KBM-7 (cell line): ENCODE measurements around the gene ABCC4.

Experiments
- DNase-seq: peaks from one replicate; pipeline ENCODE4 v3.0.0-alpha.2; 2015
- in situ Hi-C: fragments of 300-500 bp; cut with MboI; formaldehyde crosslinking; loops from 2 replicates; pipeline ENCODE4 v1.14.3; 2020; ENCODE audit warnings: low sequenced_read_pairs, low pct_unique_long_range_greater_than_20kb, mixed read lengths

Gene ABCC4, protein sequence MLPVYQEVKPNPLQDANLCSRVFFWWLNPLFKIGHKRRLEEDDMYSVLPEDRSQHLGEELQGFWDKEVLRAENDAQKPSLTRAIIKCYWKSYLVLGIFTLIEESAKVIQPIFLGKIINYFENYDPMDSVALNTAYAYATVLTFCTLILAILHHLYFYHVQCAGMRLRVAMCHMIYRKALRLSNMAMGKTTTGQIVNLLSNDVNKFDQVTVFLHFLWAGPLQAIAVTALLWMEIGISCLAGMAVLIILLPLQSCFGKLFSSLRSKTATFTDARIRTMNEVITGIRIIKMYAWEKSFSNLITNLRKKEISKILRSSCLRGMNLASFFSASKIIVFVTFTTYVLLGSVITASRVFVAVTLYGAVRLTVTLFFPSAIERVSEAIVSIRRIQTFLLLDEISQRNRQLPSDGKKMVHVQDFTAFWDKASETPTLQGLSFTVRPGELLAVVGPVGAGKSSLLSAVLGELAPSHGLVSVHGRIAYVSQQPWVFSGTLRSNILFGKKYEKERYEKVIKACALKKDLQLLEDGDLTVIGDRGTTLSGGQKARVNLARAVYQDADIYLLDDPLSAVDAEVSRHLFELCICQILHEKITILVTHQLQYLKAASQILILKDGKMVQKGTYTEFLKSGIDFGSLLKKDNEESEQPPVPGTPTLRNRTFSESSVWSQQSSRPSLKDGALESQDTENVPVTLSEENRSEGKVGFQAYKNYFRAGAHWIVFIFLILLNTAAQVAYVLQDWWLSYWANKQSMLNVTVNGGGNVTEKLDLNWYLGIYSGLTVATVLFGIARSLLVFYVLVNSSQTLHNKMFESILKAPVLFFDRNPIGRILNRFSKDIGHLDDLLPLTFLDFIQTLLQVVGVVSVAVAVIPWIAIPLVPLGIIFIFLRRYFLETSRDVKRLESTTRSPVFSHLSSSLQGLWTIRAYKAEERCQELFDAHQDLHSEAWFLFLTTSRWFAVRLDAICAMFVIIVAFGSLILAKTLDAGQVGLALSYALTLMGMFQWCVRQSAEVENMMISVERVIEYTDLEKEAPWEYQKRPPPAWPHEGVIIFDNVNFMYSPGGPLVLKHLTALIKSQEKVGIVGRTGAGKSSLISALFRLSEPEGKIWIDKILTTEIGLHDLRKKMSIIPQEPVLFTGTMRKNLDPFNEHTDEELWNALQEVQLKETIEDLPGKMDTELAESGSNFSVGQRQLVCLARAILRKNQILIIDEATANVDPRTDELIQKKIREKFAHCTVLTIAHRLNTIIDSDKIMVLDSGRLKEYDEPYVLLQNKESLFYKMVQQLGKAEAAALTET (N-terminal part only)

DNA sequence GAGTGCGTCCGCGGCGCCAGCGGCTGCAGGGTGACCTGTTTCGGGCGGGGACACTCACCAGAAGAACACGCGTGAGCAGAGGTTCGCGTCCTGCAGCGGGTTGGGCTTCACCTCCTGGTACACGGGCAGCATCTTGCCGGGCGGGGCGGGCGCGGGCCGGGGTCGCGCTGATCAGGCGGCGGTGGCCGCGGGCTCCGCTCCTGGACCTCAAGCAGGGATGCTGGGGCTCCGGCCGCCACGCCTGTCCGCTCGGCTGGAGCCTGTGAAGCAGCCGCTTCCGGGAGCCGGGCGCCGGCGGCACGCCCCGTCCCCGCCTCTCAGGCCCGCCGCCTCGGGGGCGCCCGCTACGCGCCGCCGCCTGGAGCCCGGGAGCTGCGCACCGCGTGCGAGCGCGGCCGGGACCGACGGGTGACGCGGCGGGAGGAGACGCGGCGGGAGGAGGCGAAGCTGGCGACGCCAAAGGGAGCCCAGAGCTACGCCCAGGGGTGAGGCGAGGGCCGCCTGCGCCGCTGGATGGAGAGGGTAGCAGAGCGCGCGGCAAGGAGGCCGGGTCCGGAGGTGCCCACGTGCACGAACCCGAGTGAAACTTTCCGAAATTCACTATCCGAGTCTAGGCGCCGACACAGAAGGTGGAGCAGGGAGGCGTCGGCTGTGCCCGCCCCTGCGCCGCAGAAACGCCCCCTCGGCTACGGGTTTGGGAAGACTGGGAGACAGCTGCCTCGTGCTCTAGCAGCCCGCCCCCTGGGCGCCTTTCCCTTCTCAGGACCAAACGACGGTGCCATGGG, at the start of gene ABCC4:
TSS of gene ABCC4 (minus strand) at position 269 of the 785 bp plus-strand sequence. CDS start at position 132, 137 bp downstream.
- peak; percentile 87 for DNase-seq
- in situ Hi-C loops: no loop called here

DNA sequence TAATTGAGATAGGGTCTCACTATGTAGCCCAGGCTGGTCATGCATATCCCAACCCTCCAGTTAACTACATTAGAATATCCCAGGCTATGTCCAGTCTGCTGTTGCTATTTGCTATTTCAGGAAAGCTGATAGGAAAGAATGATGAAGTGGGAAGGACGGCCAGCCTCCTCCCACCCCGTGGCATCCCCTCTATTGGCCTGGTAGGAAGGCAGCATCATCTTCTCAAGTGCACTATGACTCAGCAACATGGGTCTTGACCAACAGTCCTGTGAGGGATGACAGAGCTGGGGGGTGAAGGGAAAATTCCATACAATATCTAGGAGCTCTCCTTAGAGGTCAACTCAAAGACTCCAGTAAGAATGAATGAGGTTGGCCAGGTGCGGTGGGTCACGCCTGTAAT, 48.0 kb upstream of the ABCC4 start:
- in situ Hi-C loops: no loop called here
- DNase-seq: no peak

DNA sequence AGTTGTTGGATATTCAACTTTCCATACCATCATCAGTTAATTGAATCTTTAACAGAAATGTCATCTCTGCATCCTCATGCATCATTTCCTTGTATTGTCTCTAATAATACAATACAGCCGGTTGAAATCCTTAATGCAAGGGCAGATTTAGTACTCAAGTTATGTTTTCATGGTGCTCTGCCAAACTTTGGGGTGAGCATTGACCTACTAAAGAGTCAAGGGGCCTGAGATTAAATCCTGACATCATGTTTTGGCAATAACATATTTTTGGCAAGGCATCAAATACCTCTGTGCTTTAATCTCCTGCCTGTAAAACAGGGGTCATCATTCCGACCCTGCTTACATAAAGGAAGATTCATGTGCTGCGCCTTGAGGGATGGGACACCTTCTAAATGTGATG, 42.7 kb upstream of the ABCC4 start:
- in situ Hi-C loops: no loop called here
- DNase-seq: no peak

DNA sequence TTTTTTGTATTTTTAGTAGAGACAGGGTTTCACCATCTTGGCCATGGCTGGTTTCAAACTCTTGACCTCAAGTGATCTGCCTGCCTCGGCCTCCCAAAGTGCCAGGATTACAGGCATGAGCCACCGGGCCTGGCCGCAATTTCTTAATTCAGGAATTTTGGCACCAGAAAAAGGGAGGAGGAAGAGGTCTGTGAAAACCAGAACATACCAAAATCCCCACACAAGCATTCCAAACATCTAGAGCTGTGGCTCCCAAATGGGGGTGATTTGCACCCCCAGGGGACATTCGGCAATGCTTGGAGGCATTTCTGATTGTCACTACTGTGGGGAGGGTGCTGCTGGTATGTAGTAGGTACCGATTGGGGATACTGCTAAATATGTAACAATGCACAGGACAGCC, 40.2 kb upstream of the ABCC4 start:
- no peak for DNase-seq
- in situ Hi-C loops: no loop called here

DNA sequence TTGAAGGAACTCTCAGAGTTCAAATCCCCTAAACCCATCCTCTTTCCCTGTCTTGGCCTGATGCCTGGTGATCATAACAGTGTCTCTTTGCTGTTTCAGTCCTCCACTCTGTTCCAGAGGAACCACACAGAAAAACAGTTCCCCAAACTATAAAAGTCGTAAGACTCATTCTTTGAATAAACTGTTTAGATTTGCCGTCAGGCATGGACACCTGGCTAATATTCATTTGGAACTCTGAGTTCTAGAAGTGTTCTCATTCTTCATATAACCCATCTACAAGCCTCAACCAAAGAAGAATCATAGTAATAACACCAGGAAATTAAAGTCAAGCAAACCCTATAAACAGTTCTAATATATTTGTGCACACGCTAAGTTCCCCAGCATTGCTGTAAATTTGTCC, 37.7 kb upstream of the ABCC4 start:
- no peak for DNase-seq
- in situ Hi-C loops: no loop called here

DNA sequence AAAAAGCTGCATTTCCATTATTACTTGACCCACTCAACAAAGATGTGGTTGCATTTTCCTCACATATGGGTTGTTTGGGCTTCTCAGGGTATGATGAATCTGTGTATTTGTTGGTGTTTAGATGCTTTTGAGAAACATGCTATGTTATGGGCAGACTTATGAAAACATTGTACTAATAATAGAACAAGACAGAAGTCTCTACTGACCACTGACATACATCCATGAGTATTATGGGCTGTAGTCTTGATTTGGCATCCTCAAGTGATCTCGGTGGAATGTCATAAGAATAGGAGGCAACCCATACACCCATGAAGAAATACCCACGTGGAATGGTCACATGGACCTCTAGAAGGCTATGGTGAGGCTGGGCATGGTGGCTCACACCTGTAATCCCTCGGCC, 36.3 kb upstream of the ABCC4 start:
- DNase-seq: no peak
- in situ Hi-C loops: no loop called here

DNA sequence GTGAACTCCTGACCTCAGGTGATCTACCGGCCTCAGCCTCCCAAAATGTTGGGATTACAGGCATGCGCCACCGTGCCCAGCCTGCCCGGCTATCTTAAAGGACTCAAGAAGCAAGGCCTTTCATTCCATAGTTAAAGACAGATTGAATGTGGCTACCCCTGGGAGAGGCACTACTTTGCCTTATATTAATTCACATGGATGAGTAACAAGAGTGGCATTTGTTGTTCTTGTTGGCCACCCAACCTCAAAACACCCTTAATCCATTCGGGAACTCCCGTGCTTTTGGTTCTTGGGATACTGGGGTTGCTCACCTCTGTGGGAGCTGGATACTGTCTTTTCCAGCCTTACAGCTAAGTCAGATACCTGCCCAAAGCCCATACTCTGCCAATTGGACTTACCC, 34.4 kb upstream of the ABCC4 start:
- in situ Hi-C loops: no loop called here
- no peak for DNase-seq

DNA sequence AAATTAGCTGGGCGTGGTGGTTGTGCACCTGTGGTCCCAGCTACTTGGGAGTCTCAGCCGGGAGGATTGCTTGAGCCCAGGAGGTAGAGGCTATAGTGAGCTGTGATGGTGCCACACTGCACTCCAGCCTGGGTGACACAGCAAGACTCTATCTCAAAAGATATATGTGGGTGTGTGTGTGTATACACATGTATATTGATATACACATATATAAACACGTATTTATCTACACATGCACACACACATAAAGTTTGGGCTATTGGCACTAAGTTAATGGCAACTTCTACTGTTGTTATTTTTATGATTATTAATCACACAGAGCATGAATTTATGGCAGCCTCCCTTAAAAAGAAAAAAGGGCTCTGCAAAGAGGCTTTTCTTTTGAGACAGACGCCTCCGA, 27.1 kb upstream of the ABCC4 start:
- no peak for DNase-seq
- in situ Hi-C loops: no loop called here

DNA sequence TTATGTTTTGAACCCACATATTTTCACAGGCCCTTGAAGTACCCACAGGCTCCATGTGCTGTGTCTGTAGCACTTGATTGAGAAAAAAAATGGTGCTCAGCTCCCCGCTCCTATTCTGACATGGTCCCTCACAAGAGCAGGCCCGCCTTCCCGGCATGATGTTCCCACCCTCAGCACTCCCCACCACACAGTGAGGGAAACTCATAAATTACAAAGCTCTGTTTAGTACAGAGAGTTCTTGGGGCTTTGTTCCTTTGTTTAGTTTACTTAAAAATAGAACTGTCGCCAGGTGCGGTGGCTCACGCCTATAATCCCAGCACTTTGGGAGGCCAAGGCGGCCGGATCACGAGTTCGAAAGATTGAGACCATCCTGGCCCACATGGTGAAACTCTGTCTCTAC, 25.9 kb upstream of the ABCC4 start:
- in situ Hi-C loops: no loop called here
- no peak for DNase-seq

DNA sequence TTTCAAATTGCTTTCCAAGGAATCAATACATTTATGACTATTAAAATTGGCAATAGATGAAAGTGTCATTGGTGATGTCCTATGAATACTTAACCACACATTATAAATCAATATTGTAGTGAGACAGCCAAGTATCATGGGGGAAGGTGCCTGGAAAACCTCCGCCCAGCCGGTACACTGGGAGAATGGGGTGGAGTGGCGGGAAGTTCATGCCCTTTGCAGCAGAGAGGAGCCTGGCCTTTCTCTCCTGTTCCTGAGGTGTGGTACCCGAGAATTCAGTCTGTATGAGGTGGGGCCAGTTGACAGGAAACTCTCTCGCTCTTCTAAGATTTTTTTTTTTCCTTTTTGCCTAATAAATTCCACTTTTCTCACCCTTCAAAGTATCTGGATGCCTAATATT, 25.4 kb upstream of the ABCC4 start:
- in situ Hi-C loops: no loop called here
- DNase-seq: no peak

DNA sequence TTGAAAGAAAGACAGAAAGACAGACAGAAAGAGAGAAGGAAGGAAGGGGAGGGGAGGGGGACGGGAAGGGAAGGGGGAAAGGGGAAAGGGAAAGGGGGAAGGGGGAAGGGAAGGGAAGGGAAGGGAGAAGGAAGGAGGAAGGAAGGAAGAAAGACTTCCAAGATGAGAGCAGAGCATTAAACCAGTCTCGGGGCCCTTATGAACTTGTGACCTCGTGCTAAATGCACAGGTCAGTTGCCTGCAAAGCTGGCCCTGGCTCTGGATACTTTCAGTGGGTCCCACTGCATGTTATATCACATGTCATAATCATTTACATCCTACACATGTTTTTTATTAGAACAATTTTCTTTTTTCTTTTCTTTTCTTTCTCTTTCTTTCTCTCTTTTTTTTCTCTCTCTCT, 24.2 kb upstream of the ABCC4 start:
- in situ Hi-C loops: no loop called here
- no peak for DNase-seq

DNA sequence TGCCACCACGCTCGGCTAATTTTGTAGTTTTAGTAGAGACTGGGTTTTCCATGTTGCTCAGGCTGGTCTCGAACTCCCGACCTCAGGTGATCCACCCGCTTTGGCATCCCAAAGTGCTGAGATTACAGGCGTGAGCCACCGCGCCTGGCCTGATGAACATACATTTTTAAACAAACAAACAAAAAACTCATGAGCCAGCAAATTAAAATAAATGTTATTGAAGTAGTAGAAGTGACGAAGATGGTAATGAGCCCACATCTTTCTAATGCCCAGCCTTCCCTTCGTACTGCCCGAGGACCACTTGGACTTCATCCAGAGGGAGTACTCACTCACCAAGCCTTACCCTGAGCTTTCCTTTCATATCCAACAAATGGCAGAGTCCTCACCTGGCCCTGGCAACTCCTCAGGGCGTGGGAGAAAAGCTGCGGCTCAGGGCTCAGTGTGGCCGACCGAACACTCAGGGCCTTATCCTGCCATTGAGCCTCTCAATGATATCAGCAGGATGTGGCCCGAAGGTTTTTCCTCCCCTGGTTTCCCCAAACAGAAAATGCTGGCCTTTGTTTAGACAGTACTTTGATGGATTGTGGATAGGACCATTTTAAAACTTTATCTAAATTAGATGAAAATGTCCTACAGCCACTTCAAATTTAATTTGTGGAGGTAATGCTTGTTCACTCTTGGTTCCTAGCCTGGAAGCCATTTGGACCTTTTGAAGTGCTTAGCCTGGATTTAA, 22.8 kb upstream of the ABCC4 start:
- no peak for DNase-seq
- in situ Hi-C loops: no loop called here

DNA sequence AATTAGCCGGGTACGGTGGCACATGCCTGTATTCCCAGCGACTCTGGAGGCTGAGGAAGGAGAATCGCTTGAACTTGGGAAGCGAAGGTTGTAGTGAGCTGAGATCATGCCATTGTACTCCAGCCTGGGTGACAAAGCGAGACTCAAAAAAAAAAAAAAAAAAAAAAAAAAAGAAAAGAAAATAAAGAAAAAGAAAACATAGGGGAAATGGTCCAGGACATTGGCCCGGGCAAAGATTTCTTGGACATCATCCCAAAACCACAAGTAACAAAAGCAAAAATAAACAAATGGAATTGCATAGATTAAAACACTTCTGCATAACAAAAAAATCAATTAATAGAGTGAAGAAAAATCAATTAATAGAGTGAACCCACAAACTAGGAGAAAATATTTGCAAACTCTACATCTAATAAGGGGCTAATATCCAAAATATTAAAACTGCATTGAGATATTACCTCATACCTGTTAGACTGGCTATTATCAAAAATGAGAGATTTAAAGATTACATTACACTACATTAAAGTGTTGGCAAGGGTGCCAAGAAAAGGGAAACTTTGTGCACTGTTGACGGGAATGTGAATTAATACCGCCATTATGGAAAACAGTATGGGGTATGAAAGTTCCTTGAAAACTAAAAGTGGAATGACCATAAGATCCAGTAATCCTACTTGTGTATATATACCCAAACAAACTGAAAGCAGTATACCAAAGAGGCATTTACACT, 18.5 kb upstream of the ABCC4 start:
- no peak for DNase-seq
- in situ Hi-C loops: no loop called here

DNA sequence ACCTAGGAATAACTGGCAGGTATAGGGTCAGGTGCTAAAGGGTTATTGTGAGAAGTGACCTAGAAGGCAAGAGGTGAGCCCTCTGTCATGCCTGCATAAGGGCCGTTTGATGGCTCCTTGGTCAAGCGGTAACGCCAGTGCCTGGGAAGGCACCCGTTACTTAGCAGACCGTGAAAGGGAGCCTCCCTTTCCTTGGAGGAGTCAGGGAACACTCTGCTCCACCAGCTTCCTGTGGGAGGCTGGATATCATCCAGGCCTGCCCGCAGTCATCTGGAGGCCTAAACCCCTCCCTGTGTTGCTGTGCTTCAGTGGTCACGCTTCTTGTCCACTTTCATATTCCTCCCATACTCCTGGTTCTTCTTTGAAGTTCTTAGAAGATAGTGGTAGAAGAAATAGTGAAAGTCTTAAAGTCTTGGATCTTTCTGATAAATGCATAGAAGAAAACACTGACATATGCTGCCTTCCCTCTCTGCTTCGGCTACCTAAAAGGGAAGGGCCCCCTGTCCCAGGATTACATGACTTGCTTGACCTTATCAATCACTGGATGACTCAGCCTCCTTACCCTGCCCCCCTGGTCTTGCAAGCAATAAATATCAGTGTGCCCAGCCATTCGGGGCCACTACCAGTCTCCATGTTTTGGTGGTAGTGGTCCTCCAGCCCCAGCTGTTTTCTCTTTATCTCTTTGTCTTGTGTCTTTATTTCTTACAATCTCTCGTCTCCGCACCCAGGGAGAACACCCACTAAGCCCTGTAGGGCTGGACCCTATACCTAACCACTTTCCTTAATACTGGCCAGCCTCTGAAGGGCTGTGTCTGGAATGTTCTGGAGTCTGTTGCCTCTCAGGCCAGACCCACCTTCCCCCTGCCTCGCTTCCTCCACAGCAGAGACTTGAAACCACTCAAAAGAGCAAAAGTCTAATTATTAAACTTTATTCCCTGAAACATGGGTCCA, 16.1 kb upstream of the ABCC4 start:
- DNase-seq: peak; percentile 35
- in situ Hi-C loops: no loop called here

DNA sequence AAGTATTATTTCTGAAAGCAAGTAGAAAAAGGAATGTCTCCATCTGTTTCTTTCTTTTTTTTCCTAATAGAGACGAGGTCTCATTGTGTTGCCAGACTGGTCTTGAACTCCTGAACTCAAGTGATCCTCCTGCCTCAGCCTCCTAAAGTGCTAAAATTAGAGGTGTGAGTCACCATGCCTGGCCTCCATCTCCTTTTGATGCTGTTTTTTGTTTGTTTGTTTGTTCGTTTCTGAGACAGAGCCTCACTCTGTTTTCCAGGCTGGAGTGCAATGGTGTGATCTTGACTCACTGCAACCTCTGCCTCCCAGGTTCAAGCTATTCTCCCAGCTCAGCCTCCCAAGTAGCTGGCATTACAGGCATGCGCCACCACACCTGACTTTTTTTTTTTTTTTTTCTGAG, 14.5 kb upstream of the ABCC4 start:
- in situ Hi-C loops: no loop called here
- DNase-seq: no peak

DNA sequence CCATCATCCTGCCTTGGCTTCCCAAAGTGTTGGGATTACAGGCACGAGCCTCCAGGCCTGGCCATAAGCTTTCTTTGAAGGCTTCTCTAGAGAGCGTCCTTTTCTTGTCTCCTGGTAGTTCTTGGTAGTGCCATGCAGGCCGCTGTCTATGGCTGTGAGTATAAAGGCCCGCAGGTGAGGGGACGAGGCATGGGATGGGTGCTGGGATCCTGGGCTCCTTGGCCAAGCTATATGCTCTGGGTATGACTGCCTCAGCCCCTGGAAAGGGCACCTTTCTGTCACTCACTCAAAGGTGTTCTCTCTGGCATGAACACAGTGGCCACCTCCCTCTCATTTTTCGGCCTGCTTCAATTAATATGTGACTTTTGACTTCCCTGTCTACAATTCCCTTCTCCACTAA, 6.3 kb upstream of the ABCC4 start:
- in situ Hi-C loops: no loop called here
- no peak for DNase-seq

DNA sequence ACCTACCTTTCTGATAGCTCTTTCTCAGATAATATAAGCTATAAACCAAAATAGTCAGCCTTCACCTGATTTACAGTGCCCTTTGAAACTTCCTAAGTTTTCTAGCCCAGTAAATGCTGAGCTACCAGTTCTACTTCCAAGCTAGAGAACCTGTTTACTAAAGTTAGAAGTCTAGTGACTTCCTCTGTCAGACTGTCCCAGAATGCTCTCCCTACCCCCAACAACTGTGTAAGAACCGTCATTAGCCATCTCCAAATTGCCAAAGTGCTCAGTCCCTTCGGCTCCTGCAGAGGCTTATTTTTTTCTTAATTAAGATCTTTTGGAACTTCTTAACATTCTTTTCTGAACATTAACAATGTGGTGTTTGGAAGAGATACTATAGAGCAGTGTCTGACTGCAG, 3.2 kb upstream of the ABCC4 start:
- in situ Hi-C loops: no loop called here

More for the DNA sequence above, 3.2 kb upstream of the ABCC4 start:
- DNase-seq: peak; percentile 45
